Measurements from ENCODE around the gene CCDC60. TPM values are rescaled to one million over a fixed set of nuclear protein-coding genes. Genes with fewer than 3 reads are reported as not detected.

CCDC60 gene
- total RNA-seq, 4 donors from 2014 or later, result not detected

DNA sequence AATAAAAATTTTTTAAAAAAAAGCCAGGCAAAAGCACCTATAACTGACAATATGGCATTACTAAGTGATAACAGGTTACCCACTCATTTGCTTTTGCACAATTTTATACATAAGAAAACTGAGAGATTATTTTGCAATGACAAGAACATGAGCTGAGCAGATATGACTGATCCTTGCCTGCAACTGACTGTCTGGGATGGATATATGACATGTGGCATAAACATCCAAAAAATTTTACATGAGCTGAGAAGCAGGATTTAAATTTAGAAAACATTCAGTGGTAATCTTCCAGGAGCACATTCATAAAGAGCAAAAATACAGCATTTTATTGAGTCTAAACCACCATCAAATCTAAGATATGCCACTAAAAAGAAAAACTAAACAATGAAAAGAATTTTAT is 133.8 kb downstream of the CCDC60 start:
- H3K4me3 ChIP-seq, result no peak overlapping the region
- no peak overlapping the region for H3K27ac ChIP-seq
- no peak for ATAC-seq
- no peaks in the 10 kb centered on the region for H3K36me3 ChIP-seq
- no peaks in the 10 kb centered on the region for H3K27me3 ChIP-seq
- H3K4me1 ChIP-seq, result no peaks in the 10 kb centered on the region
- TF ChIP-seq, protein P1, sequence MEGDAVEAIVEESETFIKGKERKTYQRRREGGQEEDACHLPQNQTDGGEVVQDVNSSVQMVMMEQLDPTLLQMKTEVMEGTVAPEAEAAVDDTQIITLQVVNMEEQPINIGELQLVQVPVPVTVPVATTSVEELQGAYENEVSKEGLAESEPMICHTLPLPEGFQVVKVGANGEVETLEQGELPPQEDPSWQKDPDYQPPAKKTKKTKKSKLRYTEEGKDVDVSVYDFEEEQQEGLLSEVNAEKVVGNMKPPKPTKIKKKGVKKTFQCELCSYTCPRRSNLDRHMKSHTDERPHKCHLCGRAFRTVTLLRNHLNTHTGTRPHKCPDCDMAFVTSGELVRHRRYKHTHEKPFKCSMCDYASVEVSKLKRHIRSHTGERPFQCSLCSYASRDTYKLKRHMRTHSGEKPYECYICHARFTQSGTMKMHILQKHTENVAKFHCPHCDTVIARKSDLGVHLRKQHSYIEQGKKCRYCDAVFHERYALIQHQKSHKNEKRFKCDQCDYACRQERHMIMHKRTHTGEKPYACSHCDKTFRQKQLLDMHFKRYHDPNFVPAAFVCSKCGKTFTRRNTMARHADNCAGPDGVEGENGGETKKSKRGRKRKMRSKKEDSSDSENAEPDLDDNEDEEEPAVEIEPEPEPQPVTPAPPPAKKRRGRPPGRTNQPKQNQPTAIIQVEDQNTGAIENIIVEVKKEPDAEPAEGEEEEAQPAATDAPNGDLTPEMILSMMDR (IDR thresholded peaks at IDR 0.05 in 4 of 5, conservative IDR thresholded peaks at IDR 0.05 in 1 of 5), result no peak
- TF ChIP-seq POLR2A (IDR thresholded peaks at IDR 0.05), result no peak
- intact Hi-C loops (cut with DNase I; ENCODE audit: low total_unique reads), result no loop called here
- no peaks in the 10 kb centered on the region for H3K9me3 ChIP-seq
- DNase-seq, result no peak
- in situ Hi-C loops (cut with MboI; ENCODE audit: low sequenced_read_pairs in 4 of 4), result no loop called here

DNA sequence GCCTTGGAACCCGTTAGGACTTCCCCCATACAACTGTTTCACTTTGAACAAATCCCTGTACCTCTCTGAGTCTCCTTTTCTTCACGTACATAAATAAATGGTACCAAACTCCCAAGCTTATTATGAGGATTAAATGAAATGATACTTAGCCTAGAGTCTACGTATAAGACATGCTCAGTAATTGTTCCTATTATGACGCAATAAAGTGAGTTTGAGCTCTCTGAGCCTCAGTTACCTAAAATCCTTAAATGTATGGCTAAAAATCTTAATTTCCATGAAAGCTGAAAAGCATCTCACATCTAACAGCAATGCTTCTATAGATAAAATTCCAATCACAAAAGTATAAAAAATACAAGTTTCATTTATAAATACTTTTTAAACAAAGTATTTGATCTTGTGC is 141.1 kb downstream of the CCDC60 start:
- Histone ChIP-seq H3K9me3 (peaks cover 0 to 5% (median 0%) of the 10 kb centered on the region in 3 donors), H3K27me3 (no peaks in the 10 kb centered on the region), H3K36me3 (no peaks in the 10 kb centered on the region), H3K27ac (no peak overlapping the region), H3K4me3 (no peak overlapping the region), H3K4me1 (no peaks in the 10 kb centered on the region)
- DNase-seq (no peak), ATAC-seq (no peak)
- TF ChIP-seq POLR2A (IDR thresholded peaks at IDR 0.05), result no peak
- TF ChIP-seq, protein P1 (IDR thresholded peaks at IDR 0.05 in 4 of 5, conservative IDR thresholded peaks at IDR 0.05 in 1 of 5), result no peak
- intact Hi-C loops (cut with DNase I; ENCODE audit: low total_unique reads), result no loop called here
- in situ Hi-C loops (cut with MboI; ENCODE audit: low sequenced_read_pairs in 4 of 4), result no loop called here

DNA sequence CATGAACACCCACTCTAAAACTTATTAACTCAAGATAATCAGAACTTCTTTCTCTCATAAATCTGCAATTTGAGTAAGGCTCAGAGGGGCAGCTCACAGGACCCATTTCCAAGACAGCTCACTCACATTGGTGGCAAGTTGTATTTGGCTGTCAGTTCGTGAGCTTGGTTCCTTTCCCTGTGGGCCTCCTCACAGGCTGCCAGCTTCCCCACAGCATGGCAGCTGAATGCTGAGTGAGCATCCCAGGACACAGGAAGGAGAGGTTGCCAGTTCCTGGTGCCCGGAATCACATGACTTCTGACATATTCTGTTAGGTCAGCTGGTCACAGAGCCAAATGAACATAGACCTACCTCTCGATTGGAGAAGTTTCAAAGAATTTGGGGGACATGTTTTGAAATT is 142.4 kb downstream of the CCDC60 start:
- Histone ChIP-seq H3K27ac (no peak overlapping the region), H3K36me3 (no peaks in the 10 kb centered on the region), H3K27me3 (no peaks in the 10 kb centered on the region), H3K4me3 (no peak overlapping the region), H3K4me1 (no peaks in the 10 kb centered on the region), H3K9me3 (peaks cover 0 to 5% (median 0%) of the 10 kb centered on the region in 3 donors)
- no peak for TF ChIP-seq POLR2A (IDR thresholded peaks at IDR 0.05)
- TF ChIP-seq, protein P1 (IDR thresholded peaks at IDR 0.05 in 4 of 5, conservative IDR thresholded peaks at IDR 0.05 in 1 of 5), result no peak
- in situ Hi-C loops (cut with MboI; ENCODE audit: low sequenced_read_pairs in 4 of 4) (no loop called here), intact Hi-C loops (cut with DNase I; ENCODE audit: low total_unique reads) (no loop called here)
- DNase-seq (no peak), ATAC-seq (no peak)

DNA sequence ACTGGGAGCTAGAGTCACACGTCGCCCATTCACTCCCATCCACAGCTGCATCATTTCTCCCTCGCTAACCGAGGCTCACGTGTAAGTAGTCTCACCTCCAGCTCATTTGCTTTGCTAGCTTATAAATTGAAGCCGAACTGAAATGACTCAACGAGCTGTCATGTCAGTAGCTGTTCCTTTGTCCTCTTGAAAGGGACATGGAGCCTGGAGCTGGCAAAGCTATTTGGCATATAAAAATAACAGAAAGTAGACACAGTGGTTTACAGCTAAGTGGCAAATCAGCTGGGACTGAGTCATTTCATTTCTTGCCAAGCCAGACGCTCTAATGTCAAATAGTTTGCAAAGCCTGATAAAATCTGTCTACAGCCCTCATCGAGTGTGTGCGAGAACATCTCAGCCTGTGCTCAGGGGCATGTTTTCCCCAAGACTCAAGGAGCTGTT is 144.6 kb downstream of the CCDC60 start:
- intact Hi-C loops (cut with DNase I; ENCODE audit: low total_unique reads) (no loop called here), in situ Hi-C loops (cut with MboI; ENCODE audit: low sequenced_read_pairs in 4 of 4) (no loop called here)
- TF ChIP-seq, protein P1 (IDR thresholded peaks at IDR 0.05 in 4 of 5, conservative IDR thresholded peaks at IDR 0.05 in 1 of 5), result no peak
- TF ChIP-seq POLR2A (IDR thresholded peaks at IDR 0.05), result no peak
- H3K4me3 ChIP-seq, result no peak overlapping the region
- ATAC-seq (peak; percentile 33 to 92), DNase-seq (peak in 1 of 2 donors; percentile 4)
- no peaks in the 10 kb centered on the region for H3K4me1 ChIP-seq
- H3K36me3 ChIP-seq, result no peaks in the 10 kb centered on the region
- H3K27me3 ChIP-seq, result no peaks in the 10 kb centered on the region
- H3K9me3 ChIP-seq, result peaks cover 0 to 5% (median 0%) of the 10 kb centered on the region in 3 donors
- peak overlapping the region in 1 of 4 donors; percentile 65 for H3K27ac ChIP-seq

DNA sequence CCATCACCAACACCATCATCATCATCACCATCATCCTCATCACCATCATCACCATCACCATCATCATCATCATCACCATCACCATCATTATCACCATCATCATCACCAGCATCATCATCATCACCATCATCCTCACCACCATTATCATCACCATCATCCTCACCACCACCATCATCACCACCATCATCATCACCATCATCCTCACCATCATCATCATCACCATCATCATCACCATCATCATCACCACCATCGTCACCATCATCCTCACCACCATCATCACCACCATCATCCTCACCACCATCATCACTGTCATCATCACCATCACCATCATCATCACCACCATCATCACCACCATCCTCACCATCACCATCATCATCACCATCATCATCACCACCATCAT is 146.0 kb downstream of the CCDC60 start:
- in situ Hi-C loops (cut with MboI; ENCODE audit: low sequenced_read_pairs in 4 of 4), result no loop called here
- no peak for DNase-seq
- peaks cover 0 to 5% (median 0%) of the 10 kb centered on the region in 3 donors for H3K9me3 ChIP-seq
- H3K27ac ChIP-seq, result no peak overlapping the region
- H3K27me3 ChIP-seq, result no peaks in the 10 kb centered on the region
- intact Hi-C loops (cut with DNase I; ENCODE audit: low total_unique reads), result no loop called here
- TF ChIP-seq, protein P1 (IDR thresholded peaks at IDR 0.05 in 4 of 5, conservative IDR thresholded peaks at IDR 0.05 in 1 of 5), result no peak
- TF ChIP-seq POLR2A (IDR thresholded peaks at IDR 0.05), result no peak
- no peaks in the 10 kb centered on the region for H3K4me1 ChIP-seq
- H3K4me3 ChIP-seq, result no peak overlapping the region
- H3K36me3 ChIP-seq, result no peaks in the 10 kb centered on the region
- ATAC-seq, result no peak

Data from gastrocnemius medialis (tissue), 4 donors.